UCSD-AML1 (cell line): ENCODE data around the gene BTK.
"Not testable (repeated sequence)": the region's sequence is repeated elsewhere in the genome, so short reads cannot be mapped to it uniquely, and the experiment has no call there.

Source experiments
- DNase-seq: peaks from one replicate; lab custom pipeline; 2025; ENCODE audit not compliant: unreplicated experiment; lab: John Stamatoyannopoulos, UW

Gene BTK

DNA sequence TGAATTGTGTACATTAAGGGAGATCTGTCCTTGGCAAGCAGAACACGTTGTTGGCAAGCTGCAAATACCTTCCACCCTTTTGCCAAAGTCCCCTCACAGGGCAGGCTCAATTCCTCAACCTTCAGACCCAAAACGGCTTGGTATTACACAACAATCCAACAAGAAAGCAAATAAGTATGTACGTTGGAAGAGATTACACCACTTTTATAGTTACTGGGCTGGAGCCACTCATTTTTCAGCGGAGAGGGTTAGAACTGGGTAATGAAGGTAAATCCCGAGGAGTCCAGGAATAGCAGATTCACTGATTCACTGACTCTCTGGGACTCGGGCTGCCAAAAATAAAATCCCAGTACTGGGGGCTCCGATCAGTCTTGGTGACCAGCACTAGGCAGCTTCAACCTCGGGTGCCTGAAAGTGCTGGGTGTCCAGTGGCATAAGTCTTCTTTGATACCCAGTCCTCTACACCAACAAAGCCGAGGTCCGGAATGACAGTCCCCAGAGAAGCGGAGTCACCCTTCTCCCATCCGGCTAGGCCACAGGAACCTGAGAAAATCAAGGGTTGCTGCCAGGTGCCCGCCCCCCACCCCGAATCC, 38.0 kb downstream of the BTK start:
- no peak for DNase-seq

DNA sequence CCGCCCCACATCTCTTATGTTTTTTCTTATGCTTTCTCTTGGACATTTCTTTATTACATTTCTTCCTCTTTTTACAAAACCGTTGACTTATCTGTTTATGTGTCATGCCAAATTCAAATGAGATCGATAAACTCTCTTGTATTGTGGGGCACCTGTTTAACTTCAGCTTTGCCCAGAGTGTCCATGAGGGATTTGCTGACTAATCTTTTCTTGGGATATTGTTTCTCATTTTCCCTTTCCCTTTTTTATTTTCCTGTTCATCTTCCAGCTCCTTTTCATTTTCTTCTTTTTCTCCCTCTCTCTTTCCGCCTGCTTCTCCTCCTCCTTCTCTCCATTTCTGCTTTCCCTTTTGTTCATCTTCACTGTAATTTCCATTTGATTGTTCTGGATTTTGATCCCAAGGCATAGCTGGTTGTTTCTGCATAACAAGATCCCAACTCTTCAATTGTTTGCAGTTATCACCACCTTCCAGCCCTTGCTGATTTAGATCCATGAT, 48.2 kb downstream of the BTK start:
- DNase-seq = no peak

DNA sequence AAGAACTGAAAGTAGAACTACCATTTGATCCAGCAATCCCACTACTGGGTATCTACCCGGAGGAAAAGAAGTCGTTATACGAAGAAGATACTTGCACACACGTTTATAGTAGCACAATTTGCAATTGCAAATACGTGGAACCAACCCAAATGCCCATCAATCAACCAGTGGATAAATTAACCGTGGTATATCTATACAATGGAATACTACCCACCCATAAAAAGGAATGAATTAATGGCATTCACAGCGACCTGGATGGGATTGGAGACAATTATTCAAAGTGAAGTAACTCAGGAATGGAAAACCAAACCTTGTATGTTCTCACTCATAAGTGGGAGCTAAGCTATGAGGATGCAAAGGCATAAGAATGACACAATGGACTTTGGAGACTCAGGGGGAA, 51.7 kb downstream of the BTK start:
- DNase-seq = not testable (repeated sequence)

- DNase-seq = not testable (repeated sequence)
These were observed 59.4 kb downstream of the BTK start for GRCh38 chrX:101326600-101326999.

DNA sequence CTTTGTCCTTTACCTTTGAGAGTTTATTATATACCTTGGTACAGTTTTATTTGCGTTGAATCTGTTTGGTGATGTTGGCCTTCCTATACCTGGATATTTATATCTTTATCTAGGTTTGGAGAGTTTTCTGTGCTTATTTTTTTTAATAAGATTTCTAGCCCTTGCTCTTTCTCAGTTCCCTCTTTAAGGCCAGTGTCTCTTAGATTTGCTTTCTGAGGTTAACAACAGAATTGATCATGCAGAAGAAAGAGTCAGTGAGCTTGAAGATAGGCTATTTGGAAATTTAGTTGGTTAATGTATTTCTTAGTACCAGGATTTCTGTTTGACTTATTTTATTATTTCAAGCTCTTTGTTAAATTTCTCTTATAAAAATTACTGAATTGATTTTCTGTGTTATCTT, 82.2 kb downstream of the BTK start:
- DNase-seq = no peak
